ENCODE results near the gene GPR108. TPM values are rescaled to one million over a fixed set of nuclear protein-coding genes. Genes with fewer than 3 reads are reported as not detected.

Gene GPR108
- total and polyA plus RNA-seq, 2 of the 8 experiments (the other 6 are each of a cell fraction or from before 2014, with no cell fraction given) = 34.9 to 46.0 TPM

- 1% methylated on average over 41 of the region's 46 CpGs; no CpG with 5 or more reads in 1 of the 2 experiments for WGBS, 2 experiments (ENCODE audit: extremely low coverage in 1 of 2, insufficient coverage in 1 of 2, insufficient read length in 1 of 2, insufficient replicate concordance in 2 of 2, low coverage in 1 of 2, low lambda C conversion rate in 2 of 2, missing lambda C conversion rate in 1 of 2)
- H3K4me1 ChIP-seq (replicated peaks in 1 of 4; ENCODE audit: control insufficient read depth in 3 of 4, insufficient read depth in 4 of 4, low read length in 3 of 4) = peaks cover 4 to 30% (median 21%) of the 10 kb centered on the region in 4 experiments
- no peak overlapping the region for H3K23ac ChIP-seq (ENCODE audit: insufficient read length)
- H3K79me2 ChIP-seq (ENCODE audit: control insufficient read depth in 1 of 2, insufficient read depth in 2 of 2, low read length in 2 of 2) = peaks cover 0 to 13% of the 10 kb centered on the region in 2 experiments; a peak in 1 of 4 replicates
- no peak overlapping the region for H3K4ac ChIP-seq (replicated peaks; ENCODE audit: insufficient read length, low read depth, low read length)
- no peak overlapping the region for H2BK12ac ChIP-seq (ENCODE audit: low read depth, low read length)
- H3K23me2 ChIP-seq (ENCODE audit: low read depth, low read length) = peaks cover 17% of the 10 kb centered on the region
- H3K9ac ChIP-seq (replicated peaks in 1 of 4; ENCODE audit: extremely low read depth in 1 of 4, low read depth in 3 of 4, low read length in 3 of 4) = peak overlapping the region in 3 of 4 experiments; percentile 15 to 63 (median 48); a peak in 4 of 7 replicates
- peaks cover 11 to 35% (median 17%) of the 10 kb centered on the region in 4 experiments; a peak in 7 of 8 replicates for H3K36me3 ChIP-seq (ENCODE audit: control insufficient read depth in 2 of 4, insufficient read depth in 4 of 4, low read length in 3 of 4)
- DNase-seq (ENCODE audit: low read depth in 1 of 2, low spot score in 2 of 2) (no peak), FAIRE-seq (no peak)
- no peak overlapping the region for H4K8ac ChIP-seq (ENCODE audit: extremely low read depth, insufficient read depth, low read length)
- H3K27me3 ChIP-seq (replicated peaks in 1 of 4; ENCODE audit: control insufficient read depth in 3 of 4, extremely low read depth in 1 of 4, insufficient read depth in 3 of 4, low read length in 3 of 4) = no peaks in the 10 kb centered on the region
- no peak overlapping the region for H2BK120ac ChIP-seq (replicated peaks; ENCODE audit: low read depth, low read length)
- H2BK20ac ChIP-seq (ENCODE audit: low read length) = no peak overlapping the region
- H2AK5ac ChIP-seq (ENCODE audit: low read depth, low read length) = 0 out of 2 replicates have a peak overlapping the region, but pooled peaks have one; percentile 68
- peak overlapping the region; percentile 63; the same call in 1 of the 2 replicates for H3K27ac ChIP-seq (ENCODE audit: low read depth, low read length)
- H3K18ac ChIP-seq (ENCODE audit: extremely low read depth, low read length) = no peak overlapping the region; the same call in 1 of the 2 replicates
- peaks cover 0 to 5% of the 10 kb centered on the region in 2 experiments for H4K20me1 ChIP-seq (replicated peaks in 1 of 2; ENCODE audit: control insufficient read depth in 1 of 2, insufficient read depth in 2 of 2, low read length in 2 of 2)
- no peak overlapping the region for H3K56ac ChIP-seq (replicated peaks; ENCODE audit: insufficient read length, low read depth, low read length)
- H2BK5ac ChIP-seq (ENCODE audit: low read depth, low read length) = no peak overlapping the region
- peaks cover 5% of the 10 kb centered on the region for H3K79me1 ChIP-seq (ENCODE audit: low read depth, low read length)
- POLR2A ChIA-PET (ENCODE audit: partially characterized antibody) = interaction anchor here (0.6 to 9.7 kb wide), 7 partner anchors 11 to 66 kb away, joined by 3 to 110 read pairs (median 4); partner anchors contain the start of gene SH2D3A
- peak overlapping the region; percentile 26 for H4K5ac ChIP-seq (ENCODE audit: insufficient read length, low read depth, low read length)
- H4K91ac ChIP-seq (replicated peaks; ENCODE audit: insufficient read length, low read length) = no peak overlapping the region
- CTCF ChIA-PET (ENCODE audit: partially characterized antibody) = interaction anchor here (1.0 to 1.1 kb wide), 2 partner anchors 8 to 16 kb away, joined by 3 to 5 read pairs; no protein-coding TSS in a partner anchor
- H2AFZ ChIP-seq (ENCODE audit: low read length) = no peak overlapping the region
- H3K9me3 ChIP-seq (ENCODE audit: insufficient read depth in 2 of 2, low read depth in 1 of 2, low read length in 1 of 2) = no peaks in the 10 kb centered on the region
- H2BK15ac ChIP-seq (ENCODE audit: low read length) = no peak overlapping the region
- H3K4me2 ChIP-seq (ENCODE audit: insufficient read depth in 1 of 2, low read depth in 2 of 2, low read length in 2 of 2) = peak overlapping the region; percentile 78 to 81
- no peak overlapping the region for H3K14ac ChIP-seq (ENCODE audit: insufficient read length)
- peak overlapping the region; percentile 65 to 94 (median 78) for H3K4me3 ChIP-seq (ENCODE audit: extremely low read depth in 1 of 4, insufficient read depth in 2 of 4, low read depth in 3 of 4, low read length in 4 of 4)
- TF ChIP-seq SIRT6 (IDR thresholded peaks at IDR 0.05; ENCODE audit: low read length) (no peak), CHD1 (IDR thresholded peaks at IDR 0.05; ENCODE audit: low read depth, low read length) (no peak), RNF2 (IDR thresholded peaks at IDR 0.05; ENCODE audit: borderline replicate concordance, low read depth, low read length, missing control alignments, poor library complexity, severe bottlenecking) (no peak), ATF2 (IDR thresholded peaks at IDR 0.05; ENCODE audit: low read length) (no peak), MAX (IDR thresholded peaks at IDR 0.05) (no peak), RBBP5 (IDR thresholded peaks at IDR 0.05; ENCODE audit: borderline replicate concordance, low read depth, low read length) (no peak), POLR2A (IDR thresholded peaks at IDR 0.05; ENCODE audit: control extremely low read depth in 1 of 2, low read depth in 2 of 2, low read length in 2 of 2) (no peak), ZNF274 (IDR thresholded peaks at IDR 0.05; ENCODE audit: borderline replicate concordance, extremely low read depth, low read length) (no peak), SAP30 (IDR thresholded peaks at IDR 0.05; ENCODE audit: insufficient read depth, insufficient replicate concordance, low read length) (no peak)
Observed at GRCh38 chr19:6740589-6741343, 3.4 kb upstream of the GPR108 start.
